Smooth muscle cell (in vitro differentiated cells): ENCODE data around the gene SNX12. TPM values are rescaled to one million over a fixed set of nuclear protein-coding genes. Genes with fewer than 3 reads are reported as not detected.

Experiments
- DNase-seq: peaks from one replicate; lab custom pipeline; 2025; ENCODE audit not compliant: unreplicated experiment; lab: John Stamatoyannopoulos, UW
- H2AFZ ChIP-seq: fragments of 200-600 bp; sonication (generic); 2 replicates; pipeline ENCODE4 v1.6.0; 2016; ENCODE audit warnings: antibody characterized with exemption, low read depth, mild to moderate bottlenecking
- H3F3A ChIP-seq: fragments of 200-600 bp; sonication (generic); 2 replicates; pipeline ENCODE4 v1.6.0; 2017; ENCODE audit warnings: antibody characterized with exemption, low read depth
- H3K27ac ChIP-seq: fragments of 200-600 bp; sonication (generic); 2 replicates; pipeline ENCODE4 v1.5.1; 2016; ENCODE audit warnings: low read depth, mild to moderate bottlenecking
- H3K27me3 ChIP-seq: fragments of 200-600 bp; sonication (generic); 2 replicates; pipeline ENCODE4 v1.6.1; 2016; ENCODE audit warnings: low read depth, mild to moderate bottlenecking
- H3K36me3 ChIP-seq: fragments of 200-600 bp; sonication (generic); 2 replicates; pipeline ENCODE4 v1.5.1; 2016; ENCODE audit warnings: low read depth
- H3K4me1 ChIP-seq: fragments of 200-600 bp; sonication (generic); 2 replicates; pipeline ENCODE4 v1.5.1; 2016; ENCODE audit warnings: low read depth
- H3K4me2 ChIP-seq: fragments of 200-600 bp; sonication (generic); 2 replicates; pipeline ENCODE4 v1.6.0; 2016; ENCODE audit warnings: mild to moderate bottlenecking
- H3K4me3 ChIP-seq: fragments of 200-600 bp; sonication (generic); 2 replicates; pipeline ENCODE4 v1.5.1; 2016; ENCODE audit warnings: mild to moderate bottlenecking
- H3K79me2 ChIP-seq: fragments of 200-600 bp; sonication (generic); 2 replicates; pipeline ENCODE4 v1.6.0; 2016; ENCODE audit warnings: low read depth, mild to moderate bottlenecking
- H3K9ac ChIP-seq: fragments of 200-600 bp; sonication (generic); 2 replicates; pipeline ENCODE4 v1.6.0; 2016; ENCODE audit warnings: low read depth
- H3K9me3 ChIP-seq: fragments of 200-600 bp; sonication (generic); replicated peaks from 2 replicates; pipeline ENCODE4 v1.5.1; 2016; ENCODE audit warnings: low read depth
- H4K20me1 ChIP-seq: fragments of 200-600 bp; sonication (generic); 2 replicates; pipeline ENCODE4 v1.6.0; 2016; ENCODE audit warnings: low read depth
- CTCF ChIP-seq: fragments of 200-600 bp; sonication (generic); IDR thresholded peaks from 2 replicates; pipeline ENCODE4 v1.5.1; 2017; ENCODE audit warnings: borderline replicate concordance, mild to moderate bottlenecking, antibody characterized with exemption; ENCODE audit not compliant: insufficient read depth, poor library complexity, severe bottlenecking
- WGBS: methylation state at CpG from one replicate; pipeline ENCODE4 v1.1.7; 2016; ENCODE audit warnings: low lambda C conversion rate; 5-methylcytosine and 5-hydroxymethylcytosine counted together
- polyA plus RNA-seq: library from polyadenylated mRNA; unstranded; fragments of >200 nt; fragmentation: Nextera tagmentation; extraction: Ambion mirVana; gene quantifications from 2 replicates; pipeline ENCODE4 v1.2.1, GENCODE V29; 2016
- total RNA-seq: library from RNA; depleted of rRNA; stranded (reverse); fragments of >200 nt; gene quantifications from 2 replicates; pipeline ENCODE4 v1.2.3, GENCODE V29; 2014

Gene SNX12
- total and polyA plus RNA-seq, 2 experiments from 2014 or later: 6.4 to 27.6 TPM

DNA sequence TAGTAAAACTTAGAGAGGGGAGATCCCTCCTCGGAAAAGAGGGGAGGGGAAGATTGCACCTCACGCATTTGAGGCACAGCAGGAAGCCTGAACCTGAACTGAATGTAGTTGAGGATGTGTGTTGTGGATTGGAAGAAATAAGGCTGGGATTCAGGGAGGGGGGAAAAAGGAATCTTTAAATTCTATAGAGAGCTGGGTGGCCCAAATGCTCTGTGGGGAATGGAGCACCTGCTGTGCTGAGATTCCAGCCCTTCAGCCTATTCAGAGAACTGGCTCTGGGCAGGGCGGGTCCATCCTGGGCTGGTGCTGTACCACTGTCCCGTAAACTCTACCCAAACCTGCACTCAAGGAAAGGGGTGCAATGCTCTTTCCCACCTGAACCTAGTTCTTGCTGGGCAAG is 31.6 kb upstream of the SNX12 start:
- Histone ChIP-seq H3K9ac (no peak overlapping the region), H3K4me1 (no peaks in the 10 kb centered on the region), H3K4me3 (no peak overlapping the region), H3K36me3 (no peaks in the 10 kb centered on the region), H3F3A (no peaks in the 10 kb centered on the region), H3K27me3 (no peaks in the 10 kb centered on the region), H4K20me1 (no peaks in the 10 kb centered on the region), H3K79me2 (no peaks in the 10 kb centered on the region), H3K4me2 (no peak overlapping the region), H2AFZ (no peak overlapping the region), H3K27ac (no peak overlapping the region), H3K9me3 (no peaks in the 10 kb centered on the region)
- WGBS: 54% methylated on average over 4 of the region's 4 CpGs
- TF ChIP-seq CTCF: no peak
- no peak for DNase-seq

DNA sequence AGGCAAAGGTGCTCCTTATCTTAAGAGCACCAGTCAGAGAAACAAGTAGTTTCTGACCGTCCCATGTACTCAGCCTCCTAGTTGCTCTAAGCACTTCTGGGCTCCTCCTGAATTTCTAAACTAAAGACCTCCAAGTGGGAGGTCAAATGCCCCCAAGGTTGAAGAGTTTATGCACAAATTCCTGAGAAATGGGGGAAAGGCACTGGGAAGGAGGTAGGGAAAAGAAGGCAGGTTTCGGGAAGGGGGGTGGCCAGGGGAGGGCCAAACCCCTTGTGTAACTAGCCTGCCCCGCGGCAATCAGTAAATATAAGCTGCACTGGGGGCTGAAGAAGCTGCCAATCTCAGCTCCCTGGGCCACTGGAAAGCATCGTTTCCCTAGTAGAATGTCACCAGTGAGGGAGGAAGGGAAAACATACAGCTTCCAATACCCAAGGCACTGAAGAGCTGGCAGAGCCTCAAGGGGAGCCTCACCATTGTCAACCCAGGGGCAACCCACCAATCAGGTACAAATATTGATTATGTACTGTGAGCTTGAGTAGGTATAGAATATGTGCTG is 30.9 kb upstream of the SNX12 start:
- no peak for DNase-seq
- no peak overlapping the region for H3K27ac ChIP-seq
- 63% methylated on average over 5 of the region's 5 CpGs for WGBS
- H2AFZ ChIP-seq: no peak overlapping the region
- H3K4me3 ChIP-seq: no peak overlapping the region
- H3K36me3 ChIP-seq: no peaks in the 10 kb centered on the region
- H3F3A ChIP-seq: no peaks in the 10 kb centered on the region
- H4K20me1 ChIP-seq: no peaks in the 10 kb centered on the region
- no peaks in the 10 kb centered on the region for H3K79me2 ChIP-seq
- no peak overlapping the region for H3K9ac ChIP-seq
- no peaks in the 10 kb centered on the region for H3K9me3 ChIP-seq
- no peak overlapping the region for H3K4me2 ChIP-seq
- no peak for TF ChIP-seq CTCF
- H3K4me1 ChIP-seq: no peaks in the 10 kb centered on the region
- no peaks in the 10 kb centered on the region for H3K27me3 ChIP-seq

DNA sequence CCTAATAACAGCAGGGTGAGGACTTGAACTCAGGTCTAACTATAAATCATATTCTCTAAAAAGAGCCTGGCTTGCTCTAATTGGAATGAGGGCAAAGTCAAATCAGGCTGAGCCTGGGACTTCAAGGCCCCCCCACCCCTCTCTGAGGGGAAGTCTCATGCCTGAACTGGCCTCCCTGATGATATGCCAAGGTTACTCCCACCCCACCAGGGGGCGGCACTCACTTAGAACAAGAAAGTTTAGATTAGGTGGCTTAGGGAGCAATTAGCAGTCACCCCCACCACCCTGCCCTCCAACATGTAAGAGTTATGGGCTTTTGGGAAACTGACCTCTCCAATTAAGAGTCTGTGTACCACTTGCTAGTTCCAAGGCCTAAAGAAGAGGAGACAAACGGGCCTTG is 30.2 kb upstream of the SNX12 start:
- Histone ChIP-seq H3K9me3 (no peaks in the 10 kb centered on the region), H3K36me3 (no peaks in the 10 kb centered on the region), H3K79me2 (no peaks in the 10 kb centered on the region), H3K27me3 (no peaks in the 10 kb centered on the region), H3F3A (no peaks in the 10 kb centered on the region), H3K4me1 (no peaks in the 10 kb centered on the region), H3K27ac (no peak overlapping the region), H3K4me2 (no peak overlapping the region), H3K4me3 (no peak overlapping the region), H2AFZ (no peak overlapping the region), H4K20me1 (no peaks in the 10 kb centered on the region), H3K9ac (no peak overlapping the region)
- DNase-seq: no peak
- WGBS: 53% methylated on average over 2 of the region's 2 CpGs
- peak; percentile 41 for TF ChIP-seq CTCF

DNA sequence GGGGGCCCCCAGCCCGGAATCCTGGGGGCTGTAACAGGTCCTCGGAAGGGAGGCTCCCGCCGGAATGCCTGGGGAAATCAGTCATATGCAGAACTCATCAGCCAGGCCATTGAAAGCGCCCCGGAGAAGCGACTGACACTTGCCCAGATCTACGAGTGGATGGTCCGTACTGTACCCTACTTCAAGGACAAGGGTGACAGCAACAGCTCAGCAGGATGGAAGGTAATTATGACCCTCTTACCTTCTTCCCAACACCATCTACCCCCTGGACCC is 28.6 kb upstream of the SNX12 start:
- no peak overlapping the region for H3K27ac ChIP-seq
- no peaks in the 10 kb centered on the region for H3F3A ChIP-seq
- WGBS: 34% methylated on average over 8 of the region's 9 CpGs
- DNase-seq: no peak
- H3K4me2 ChIP-seq: peak overlapping the region; percentile 87
- H2AFZ ChIP-seq: peak overlapping the region; percentile 54
- H3K27me3 ChIP-seq: no peaks in the 10 kb centered on the region
- H3K79me2 ChIP-seq: no peaks in the 10 kb centered on the region
- H3K4me3 ChIP-seq: peak overlapping the region; percentile 61
- TF ChIP-seq CTCF: no peak
- no peaks in the 10 kb centered on the region for H3K9me3 ChIP-seq
- H4K20me1 ChIP-seq: no peaks in the 10 kb centered on the region
- H3K9ac ChIP-seq: no peak overlapping the region
- no peaks in the 10 kb centered on the region for H3K4me1 ChIP-seq
- H3K36me3 ChIP-seq: no peaks in the 10 kb centered on the region
